T-helper 1 cell (primary cell): ENCODE measurements around the gene SURF2.
"Not testable (repeated sequence)": the region's sequence is repeated elsewhere in the genome, so short reads cannot be mapped to it uniquely, and the experiment has no call there.

Experiments used
- DNase-seq, 5 donors: peaks; one replicate each; pipeline ENCODE4 v3.0.0-alpha.2; 2012 to 2020

SURF2 gene

DNA sequence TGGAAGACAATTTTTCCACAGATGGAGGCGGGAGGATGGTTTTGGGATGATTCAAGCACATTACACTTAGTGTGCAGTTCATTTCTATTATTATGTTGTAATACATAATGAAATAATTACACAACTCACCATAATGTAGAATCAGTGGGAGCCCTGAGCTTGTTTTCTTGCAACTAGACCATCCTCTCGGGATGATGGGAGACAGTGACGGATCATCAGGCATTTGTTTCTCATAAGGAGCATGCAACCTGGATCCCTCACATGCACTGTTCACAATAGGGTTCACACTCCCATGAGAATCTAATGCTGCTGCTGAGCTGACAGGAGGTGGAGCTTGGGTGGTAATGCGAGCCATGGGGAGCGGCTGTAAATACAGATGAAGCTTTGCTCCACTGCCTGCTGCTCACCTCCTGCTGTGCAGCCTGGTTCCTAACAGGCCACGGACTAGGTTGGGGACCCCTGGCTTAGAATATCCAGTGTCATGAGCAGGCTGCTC, 21.4 kb downstream of the SURF2 start:
- no peak for DNase-seq

DNA sequence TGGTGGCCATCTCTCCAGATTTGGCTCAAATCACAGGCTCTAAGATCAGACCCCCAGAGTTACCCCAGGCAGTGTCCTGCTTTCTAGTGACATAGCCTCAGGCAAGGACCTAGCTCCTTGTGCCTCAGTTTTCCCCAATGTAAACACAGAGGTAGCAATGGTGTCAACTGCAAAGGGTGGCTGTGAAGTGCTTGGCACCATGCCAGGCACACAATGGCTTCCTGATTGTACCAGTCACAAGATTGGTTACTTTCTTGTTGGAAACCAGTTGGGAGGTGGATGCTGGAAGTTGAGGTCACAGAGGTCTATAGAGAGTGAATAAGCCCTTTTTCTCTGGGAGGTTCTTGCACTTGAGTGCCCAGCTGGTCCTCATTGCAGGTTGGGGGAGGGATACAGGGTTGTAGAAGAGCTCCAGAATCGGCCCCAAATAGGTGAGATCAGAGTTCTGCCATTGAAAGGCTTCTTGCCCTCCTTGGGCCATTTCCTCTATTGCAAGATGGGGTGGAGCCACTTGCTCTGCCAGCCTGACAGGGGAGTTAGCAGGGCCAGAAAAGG, 22.1 kb downstream of the SURF2 start:
- DNase-seq, result no peak

DNA sequence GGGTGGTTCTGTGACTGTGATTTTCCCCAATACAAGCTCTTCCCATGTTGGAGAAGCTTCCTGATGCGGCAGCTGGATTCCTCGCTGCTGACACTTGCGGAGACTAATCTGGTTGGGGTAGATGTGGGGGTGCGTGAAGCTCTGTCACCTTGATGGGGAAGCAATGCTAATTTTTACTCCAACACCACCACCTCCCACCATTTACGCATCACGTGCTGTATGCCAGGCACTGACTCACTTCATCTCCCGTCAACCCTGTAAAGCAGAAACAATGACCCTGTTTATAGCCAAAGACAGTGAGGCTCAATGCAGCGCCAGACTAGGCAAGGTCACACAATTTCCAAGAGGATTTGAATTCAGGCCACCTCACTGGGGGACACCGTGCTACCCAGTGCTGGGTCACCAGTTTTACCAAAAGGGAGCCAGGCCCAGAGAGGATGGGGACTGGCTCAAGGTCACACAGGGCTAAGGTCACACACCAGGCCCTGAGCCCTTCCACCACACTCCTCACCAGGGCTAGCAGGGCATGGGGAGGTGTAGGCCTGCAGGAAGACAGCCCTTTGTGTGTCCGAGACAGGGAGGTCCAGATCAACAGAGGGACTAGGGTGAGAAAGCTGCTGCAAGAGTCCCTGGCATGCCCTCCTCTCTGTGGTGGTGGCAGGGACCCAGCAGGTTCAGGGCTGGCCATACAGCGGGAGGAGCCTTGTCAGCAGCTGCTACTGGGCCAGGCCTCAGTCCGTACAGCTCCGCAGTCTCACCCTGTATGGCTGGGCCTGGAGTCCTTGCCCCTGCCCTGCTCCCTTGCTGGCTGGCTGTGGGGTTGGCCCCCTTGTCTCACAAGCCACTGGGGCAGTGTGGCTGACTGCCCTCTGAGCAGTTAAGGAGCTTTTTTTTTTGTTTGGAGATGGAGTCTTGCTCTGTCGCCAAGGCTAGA, 23.1 kb downstream of the SURF2 start:
- no peak for DNase-seq

DNA sequence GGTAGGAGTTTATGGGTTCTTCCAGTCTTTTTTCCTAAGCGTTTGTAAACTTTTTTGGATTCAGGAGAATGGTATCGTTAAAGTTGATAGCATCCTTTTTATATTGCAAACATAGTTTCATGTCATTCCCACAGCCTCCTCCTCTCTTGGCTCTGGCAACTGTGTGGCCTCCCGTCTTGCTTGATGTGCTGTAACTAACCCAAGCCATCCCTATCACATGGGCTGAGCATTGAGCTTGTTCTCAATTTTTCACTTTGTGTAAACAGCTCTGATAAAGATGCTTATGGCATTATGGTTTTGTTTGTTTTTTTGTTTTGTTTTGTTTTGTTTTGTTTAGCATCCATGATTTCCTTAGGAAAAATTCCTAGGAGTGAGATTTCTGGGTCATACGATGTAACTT, 24.4 kb downstream of the SURF2 start:
- no peak for DNase-seq

DNA sequence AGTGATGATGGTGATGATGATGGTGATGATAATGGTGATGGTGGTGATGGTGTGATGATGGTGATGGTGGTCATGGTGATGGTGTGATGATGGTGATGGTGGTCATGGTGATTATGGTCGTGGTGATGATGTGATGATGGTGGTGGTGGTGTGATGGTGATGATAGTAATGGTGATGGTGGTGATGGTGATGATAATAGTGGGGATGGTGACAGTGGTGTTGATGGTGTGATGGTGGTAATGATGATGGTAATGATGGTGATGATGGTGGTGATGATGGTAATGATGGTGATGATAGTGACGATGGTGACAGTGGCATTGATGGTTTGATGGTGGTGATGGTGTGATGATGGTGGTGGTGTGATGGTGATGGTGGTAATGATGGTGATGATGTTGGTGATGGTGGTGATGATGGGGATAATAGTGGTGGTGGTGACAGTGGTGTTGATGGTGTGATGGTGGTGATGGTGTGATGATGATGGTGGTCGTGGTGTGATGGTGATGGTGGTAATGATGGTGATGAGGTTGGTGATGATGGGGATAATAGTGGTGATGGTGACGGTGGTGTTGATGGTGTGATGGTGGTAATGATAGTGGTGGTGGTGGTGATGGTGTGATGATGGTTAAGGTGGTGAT, 26.3 kb downstream of the SURF2 start:
- no peak for DNase-seq

DNA sequence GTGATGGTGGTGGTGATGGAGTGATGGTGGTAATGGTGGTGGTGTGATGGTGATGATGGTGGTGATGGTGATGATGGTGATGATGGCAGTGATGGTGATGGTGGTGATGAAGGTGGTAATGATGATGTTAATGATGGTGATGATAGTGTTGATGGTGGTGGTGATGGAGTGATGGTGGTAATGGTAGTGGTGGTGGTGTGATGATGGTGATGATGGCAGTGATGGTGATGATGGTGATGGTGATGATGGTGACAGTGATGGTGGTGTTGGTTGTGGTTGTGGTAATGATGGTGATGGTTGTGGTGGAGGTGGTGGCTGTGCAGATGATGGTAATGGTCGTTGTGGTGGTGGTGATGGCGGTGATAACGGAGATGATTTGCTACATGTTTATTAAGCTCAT, 27.1 kb downstream of the SURF2 start:
- no peak for DNase-seq

DNA sequence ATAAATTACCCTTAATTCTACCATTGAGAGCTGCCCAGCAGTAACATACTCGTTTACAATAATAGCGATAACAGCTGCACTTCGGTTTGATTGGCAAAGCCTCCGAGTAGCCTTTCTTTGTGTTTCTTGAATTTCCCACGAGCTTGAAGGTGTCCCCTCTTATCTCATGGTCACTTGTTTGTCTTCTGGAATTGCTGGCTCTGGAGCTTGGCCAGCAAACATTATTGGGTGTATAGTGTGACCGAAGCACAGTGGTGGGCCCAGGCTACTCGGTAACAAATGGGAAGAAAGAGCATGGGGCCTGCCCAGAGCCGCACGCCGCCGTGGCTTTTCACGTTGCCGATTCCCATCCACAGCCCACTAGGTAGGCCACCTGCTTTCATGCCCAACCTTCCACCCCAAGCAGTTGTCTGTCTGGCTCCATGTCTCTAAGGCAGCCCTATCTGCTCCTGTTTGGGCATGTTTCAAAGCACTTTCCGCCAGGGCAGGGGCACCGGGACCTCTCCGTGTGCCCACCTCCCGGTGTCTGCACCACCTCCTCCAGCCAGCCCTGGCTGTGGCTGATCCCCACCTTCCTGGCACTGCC, 28.5 kb downstream of the SURF2 start:
- DNase-seq, result no peak

DNA sequence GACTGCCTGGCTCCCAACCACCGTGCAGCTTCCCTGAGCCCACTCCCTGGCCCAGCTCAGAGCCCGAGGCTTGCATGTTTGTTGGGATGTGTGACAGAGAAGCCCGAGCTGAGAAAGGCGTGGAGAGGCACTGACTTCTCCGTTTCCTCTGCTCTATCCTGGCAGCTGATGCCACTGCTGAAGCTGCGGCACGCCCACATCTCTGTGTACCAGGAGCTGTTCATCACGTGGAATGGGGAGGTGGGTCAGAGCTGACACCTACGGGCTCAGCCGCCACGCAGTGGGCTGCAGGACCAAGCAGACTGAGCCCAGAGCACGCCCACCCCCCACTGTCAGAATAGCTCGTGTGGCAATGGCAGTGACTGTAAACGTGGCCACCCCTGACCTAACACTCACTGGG, 29.1 kb downstream of the SURF2 start:
- no peak for DNase-seq

DNA sequence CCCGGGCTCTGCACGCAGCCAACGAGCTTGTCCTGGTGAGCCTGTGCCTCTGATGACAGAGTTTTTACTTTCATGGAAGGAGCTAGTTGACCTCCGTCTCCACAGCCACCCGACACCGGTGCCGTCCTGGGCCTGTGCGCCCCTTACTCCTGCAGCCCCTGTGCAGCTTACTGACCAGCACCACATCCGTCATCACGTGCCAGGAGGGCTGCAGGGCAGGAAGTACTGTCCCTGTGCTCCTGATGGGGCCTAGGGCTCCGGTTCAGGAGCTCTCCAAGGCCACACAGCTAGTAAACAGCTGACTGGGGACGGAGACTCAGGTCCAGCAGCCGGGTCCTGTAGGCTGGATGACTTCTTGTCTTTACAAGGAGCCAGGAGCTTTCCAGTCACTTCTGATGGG, 30.0 kb downstream of the SURF2 start:
- DNase-seq, result no peak

DNA sequence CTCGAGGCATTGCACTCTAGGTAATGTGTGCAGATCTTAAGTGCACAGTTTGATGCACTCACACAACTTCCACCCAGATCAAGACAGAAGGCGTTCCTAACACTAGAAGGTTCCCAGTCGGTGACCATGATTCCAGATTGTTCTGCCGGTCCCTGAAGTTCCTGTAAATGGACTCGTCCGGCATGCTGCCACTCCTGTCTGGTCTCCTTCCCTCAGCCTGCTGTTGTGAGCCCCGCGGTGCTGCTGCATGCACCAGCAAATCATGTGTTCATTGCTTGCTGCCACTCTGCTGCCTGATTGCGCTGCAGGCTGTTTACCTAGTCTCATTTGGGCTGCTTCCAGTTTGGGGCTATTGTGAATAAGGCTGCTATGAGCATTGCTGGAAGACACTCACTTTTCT, 31.3 kb downstream of the SURF2 start:
- no peak for DNase-seq

DNA sequence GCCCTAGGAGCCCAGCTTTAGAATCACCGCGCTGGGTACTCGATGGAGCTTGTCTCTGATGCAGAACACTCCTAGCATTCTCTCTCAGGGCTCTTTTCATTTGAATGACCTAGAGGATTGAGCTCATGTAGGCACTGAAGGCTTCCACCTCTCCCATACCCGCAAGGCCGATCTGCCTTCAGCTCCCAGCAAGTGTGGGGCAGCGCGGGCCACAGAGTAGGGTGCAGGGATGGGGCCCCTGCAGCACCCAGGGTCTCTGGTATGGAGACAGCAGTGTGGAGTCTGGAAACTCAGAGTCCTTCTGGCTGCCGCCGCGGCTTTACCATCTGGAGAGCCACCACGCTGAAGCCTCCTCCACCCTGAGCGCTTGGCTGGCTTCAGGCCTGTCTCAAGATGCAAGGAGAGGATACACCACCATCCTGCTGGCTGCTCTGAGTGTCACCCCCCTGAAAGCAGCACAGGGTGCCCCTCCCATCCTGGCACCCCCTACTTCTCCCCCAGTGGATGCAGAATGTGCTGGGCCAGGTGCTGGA, 32.7 kb downstream of the SURF2 start:
- no peak for DNase-seq

DNA sequence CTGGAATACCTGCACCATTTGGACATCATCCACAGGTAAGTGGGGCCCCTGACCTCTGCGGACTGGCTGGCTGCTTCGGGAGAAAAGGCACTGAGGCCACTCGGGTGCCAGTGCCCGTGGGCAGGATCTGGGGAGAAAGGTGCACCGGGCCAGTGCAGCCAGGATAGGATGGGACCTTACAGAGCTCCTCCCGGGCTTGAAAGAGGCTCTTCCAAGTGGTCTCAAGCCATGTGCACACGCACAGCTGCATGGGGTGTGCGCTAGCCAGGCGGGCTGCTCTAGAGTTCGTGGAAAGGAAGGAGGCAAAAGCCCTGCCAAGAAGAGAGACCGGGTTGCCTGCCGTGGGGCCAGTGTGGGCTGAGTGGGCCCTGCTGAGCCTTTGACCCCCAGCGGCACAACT, 33.2 kb downstream of the SURF2 start:
- DNase-seq, result no peak

DNA sequence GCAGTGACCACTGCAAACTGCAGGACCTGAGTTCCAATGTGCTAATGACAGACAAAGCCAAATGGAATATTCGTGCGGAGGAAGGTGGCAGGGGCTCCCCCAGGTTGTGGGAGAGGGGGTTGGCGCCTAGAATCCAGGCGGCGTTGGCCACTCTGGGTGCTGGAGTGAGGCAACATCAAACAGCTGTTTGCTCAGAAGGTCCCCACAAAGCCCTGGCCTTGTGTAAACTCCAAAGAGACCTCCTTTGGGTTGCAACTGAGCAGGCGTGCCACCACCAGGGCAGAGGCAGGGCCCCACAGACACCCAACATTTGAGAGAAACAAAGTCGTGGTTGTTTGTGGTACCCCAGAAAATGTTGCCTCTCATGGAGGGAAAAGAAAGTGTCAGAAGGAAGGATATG, 34.4 kb downstream of the SURF2 start:
- no peak for DNase-seq

DNA sequence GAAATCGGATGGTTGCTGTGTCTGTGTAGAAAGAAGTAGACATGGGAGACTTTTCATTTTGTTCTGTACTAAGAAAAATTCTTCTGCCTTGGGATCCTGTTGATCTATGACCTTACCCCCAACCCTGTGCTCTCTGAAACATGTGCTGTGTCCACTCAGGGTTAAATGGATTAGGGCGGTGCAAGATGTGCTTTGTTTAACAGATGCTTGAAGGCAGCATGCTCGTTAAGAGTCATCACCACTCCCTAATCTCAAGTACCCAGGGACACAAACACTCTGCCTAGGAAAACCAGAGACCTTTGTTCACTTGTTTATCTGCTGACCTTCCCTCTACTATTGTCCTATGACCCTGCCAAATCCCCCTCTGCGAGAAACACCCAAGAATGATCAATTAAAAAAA, 35.1 kb downstream of the SURF2 start:
- DNase-seq, result not testable (repeated sequence)

DNA sequence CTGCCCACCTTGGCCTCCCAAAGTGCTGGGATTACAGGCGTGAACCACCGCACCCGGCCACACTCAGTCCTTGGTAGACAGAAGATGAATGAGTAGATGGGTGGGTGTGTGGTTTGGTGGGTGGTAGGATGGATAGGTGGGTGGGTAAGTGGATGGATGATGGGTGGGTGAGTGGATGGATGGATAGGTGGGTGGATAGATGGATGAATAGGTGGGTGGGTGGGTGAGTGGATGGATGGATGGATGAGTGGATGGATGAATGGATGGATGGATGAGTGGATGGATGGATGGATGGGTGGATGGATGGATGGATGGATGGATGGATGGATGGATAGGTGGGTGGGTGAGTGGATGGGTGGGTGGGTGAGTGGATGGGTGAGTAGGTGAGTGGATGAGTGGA, 36.0 kb downstream of the SURF2 start:
- not testable (repeated sequence) for DNase-seq

DNA sequence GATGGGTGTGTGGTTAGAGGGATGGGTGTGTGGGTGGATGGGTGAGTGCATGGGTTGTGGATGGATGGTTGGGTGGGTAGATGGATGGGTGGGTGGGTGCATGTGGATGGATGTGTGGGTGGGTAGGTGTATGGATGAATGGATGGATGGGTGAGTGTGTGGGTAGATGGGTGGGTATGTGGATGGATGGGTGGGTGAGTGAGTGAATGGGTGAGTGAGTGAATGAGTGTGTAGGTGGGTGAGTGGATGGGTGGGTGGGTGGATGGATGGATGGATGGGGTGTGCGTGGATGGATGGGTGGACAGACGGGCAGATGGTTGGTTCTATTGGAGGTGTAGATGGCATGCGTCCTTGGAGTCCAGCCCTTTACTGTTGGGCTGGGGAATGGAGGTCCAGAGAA, 37.0 kb downstream of the SURF2 start:
- no peak for DNase-seq

DNA sequence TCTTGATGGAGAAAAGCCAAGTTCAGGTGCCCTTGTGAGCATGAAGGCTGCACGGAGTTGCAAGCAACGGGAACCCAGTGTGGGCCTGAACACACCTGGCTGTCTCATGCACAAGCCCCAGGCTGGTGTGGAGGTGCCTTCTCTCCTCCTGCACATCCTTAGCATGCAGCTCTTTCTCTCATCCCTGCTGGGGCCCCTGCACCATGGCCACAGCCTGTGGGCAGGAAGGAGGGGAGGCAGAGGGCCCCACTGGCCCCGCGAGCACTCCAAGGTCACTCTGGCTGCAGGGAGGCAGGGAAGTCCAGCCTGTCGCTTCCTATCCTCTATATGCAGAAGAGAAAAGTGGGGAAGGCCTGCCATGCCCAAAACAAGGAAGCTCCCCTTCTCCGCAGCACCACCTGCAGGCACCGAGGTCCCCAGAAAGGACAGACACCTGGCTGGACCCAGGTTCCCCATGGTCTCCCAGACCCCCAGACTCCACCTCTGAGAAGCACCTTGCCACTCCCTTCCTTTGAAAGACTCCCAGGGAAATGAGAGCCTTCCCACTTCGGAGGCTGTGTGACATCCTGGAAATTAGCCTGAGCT, 38.4 kb downstream of the SURF2 start:
- no peak for DNase-seq

DNA sequence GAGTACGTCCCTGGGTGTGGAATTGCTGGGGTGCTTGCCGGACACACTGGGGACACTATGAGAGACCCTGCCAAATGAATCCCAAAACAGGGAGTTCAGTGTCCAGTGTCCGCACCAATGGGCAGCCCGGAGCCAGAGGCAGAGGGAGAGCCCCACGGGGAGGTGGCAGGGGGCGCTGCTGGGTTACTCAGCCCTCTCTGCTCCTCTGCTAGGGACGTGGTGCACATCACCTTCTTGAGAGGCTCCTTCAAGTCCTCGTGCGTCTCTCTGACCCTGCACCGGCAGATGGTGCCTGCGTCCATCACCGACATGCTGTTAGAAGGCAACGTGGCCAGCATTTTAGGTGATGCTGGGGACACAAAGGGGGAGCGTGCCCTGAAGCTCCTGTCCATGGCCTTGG, 40.6 kb downstream of the SURF2 start:
- DNase-seq, result no peak

DNA sequence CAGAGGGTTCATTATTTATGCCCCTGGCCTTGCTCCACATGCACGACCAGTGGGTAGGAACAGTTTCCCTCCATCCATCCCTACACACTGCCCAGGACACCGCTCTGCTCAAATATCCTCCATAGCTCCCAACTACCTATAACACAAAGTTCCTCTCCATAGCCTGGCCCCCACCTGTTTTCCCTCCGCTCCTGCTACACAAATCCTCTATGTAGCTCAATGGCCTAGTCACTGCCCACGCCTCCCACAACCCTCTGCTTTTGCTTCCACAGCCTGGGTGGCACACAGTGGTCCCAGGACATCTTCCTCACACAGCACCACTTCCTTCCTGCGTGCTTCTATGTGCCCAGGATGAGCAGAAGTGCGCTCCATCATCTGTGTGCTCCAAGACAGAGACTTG, 41.0 kb downstream of the SURF2 start:
- DNase-seq, result no peak

DNA sequence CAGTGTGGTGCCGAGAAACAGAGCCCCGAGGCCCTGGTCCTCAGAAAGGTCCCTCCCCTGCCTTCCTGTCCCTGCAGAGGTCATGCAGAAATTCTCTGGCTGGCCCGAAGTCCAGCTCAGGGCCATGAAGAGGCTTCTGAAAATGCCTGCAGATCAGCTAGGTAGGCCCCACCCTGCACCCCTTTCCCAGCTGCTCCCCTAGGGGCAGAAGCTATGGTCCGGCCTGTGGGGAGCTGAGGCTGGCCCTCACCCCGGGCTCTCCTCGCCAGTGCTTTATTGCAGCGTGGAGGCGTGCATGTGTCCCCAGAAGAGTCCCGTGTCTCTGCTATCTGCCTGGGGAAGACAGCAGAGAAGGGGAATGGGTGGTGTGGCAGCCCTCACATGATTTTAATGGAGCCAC, 41.5 kb downstream of the SURF2 start:
- no peak for DNase-seq

DNA sequence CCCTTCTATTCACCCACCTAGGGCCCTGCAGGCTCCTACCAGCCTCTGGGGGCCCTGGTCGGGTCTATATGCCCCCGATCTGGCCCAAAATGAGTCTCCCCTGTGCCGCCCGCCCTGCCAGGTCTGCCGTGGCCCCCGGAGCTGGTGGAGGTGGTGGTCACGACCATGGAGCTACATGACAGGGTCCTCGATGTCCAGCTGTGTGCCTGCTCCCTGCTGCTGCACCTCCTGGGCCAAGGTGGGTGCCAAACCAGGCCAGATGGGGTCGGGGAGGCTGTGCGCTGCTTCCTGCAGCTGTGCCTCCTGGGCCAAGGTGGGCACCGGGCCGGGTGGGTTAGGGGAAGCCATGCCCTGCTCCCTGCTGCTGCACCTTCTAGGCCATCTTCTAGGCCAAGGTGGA, 43.9 kb downstream of the SURF2 start:
- no peak for DNase-seq

DNA sequence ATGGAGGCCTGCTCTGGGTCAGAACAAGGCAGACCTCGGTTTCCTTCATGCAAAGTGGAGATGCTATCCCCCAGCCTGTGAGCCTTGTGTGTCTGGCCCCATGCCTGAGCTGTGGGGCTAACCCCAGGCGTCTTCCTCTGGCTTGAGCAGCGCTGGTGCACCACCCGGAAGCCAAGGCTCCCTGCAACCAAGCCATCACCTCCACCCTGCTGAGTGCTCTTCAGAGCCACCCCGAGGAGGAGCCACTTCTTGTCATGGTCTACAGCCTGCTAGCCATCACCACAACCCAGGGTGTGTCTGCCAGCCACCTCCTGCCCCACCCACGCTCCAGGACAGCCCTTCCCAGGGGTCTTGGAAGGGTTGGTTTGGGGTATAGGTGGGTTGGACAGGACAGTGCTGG, 45.2 kb downstream of the SURF2 start:
- DNase-seq, result no peak

DNA sequence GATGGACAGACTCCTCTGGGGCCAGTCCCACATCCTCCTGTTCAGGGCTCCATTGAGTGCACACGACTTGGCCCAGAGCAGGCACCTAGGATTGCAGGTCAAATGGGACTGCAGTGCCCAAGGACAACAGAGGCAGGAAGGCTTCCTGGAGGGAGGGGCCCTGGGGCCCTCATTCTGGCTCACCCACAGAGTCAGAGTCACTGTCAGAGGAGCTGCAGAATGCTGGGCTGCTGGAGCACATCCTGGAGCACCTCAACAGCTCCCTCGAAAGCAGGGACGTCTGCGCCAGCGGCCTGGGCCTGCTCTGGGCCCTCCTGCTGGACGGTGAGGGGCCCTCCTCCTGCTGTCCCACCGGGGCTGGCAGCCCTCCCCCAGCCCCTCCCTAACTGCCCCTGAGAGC, 46.3 kb downstream of the SURF2 start:
- no peak for DNase-seq
